Upper lobe of right lung (tissue), 1 donor: ENCODE results near the gene SLC35A4. TPM values are rescaled to one million over a fixed set of nuclear protein-coding genes. Genes with fewer than 3 reads are reported as not detected.

Experiments used
- ATAC-seq: fragments of 200-7000 bp; cut with Tn5 transposase; one replicate; pipeline ENCODE4 v1.9.1; 2020; ENCODE audit warnings: mild to moderate bottlenecking, moderate library complexity
- DNase-seq: peaks from one replicate; pipeline ENCODE4 v3.0.0-alpha.2; 2020
- H3K27ac ChIP-seq: fragments of 200-600 bp; one replicate; pipeline ENCODE4 v1.8.0; 2022
- H3K27me3 ChIP-seq: fragments of 200-600 bp; one replicate; pipeline ENCODE4 v1.8.0; 2022; ENCODE audit warnings: mild to moderate bottlenecking
- H3K36me3 ChIP-seq: fragments of 200-600 bp; one replicate; pipeline ENCODE4 v1.8.0; 2022
- H3K4me1 ChIP-seq: fragments of 200-600 bp; one replicate; pipeline ENCODE4 v1.8.0; 2022
- H3K4me3 ChIP-seq: fragments of 200-600 bp; one replicate; pipeline ENCODE4 v1.8.0; 2022; ENCODE audit warnings: mild to moderate bottlenecking
- H3K9me3 ChIP-seq: fragments of 200-600 bp; one replicate; pipeline ENCODE4 v1.8.0; 2022
- intact Hi-C: fragments of 100-400 bp; cut with DNase I; formaldehyde crosslinking; loops from one replicate; pipeline ENCODE4 v1.11.0; 2022
- total RNA-seq: library from RNA; stranded (reverse); fragmentation: NEBNext Ultra II Directional; extraction: Animal tissue kit (Norgen Biotek cat#: 25700); gene quantifications from one replicate; pipeline ENCODE4 v1.2.1, GENCODE V29; 2021
- TF ChIP-seq, protein P1 (sequence below): fragments of 200-600 bp; IDR thresholded peaks from one replicate; pipeline ENCODE4 v1.8.0; 2022; ENCODE audit warnings: antibody characterized with exemption
- donor health status: DM: no; HTN: yes; CAD: no; lungs with severe emphysema.

Gene SLC35A4
- total RNA-seq, 1 donor from 2014 or later: 89.4 TPM

DNA sequence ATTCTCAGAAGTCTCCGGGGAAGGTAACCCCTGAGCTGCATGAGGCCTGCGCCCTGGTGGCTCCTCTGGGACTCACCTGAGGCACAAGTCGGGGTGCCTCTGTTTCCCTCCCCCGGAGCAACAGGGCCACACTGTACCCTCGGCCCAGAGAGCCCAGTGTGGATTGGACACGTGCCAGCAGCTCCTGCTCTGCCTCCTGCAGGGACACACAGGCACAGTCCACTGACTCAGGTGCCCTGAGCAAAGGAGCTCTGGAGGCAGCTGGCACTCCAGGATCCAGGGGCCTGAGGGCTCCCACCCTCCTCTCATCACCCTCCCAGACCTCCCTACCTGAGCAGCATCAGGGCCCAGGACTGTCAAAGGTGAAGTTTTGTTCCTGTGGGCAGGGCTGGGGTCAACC is 29.5 kb downstream of the SLC35A4 start:
- intact Hi-C loops: no loop called here
- H3K27ac ChIP-seq: no peak overlapping the region
- H3K36me3 ChIP-seq: no peaks in the 10 kb centered on the region
- H3K4me3 ChIP-seq: no peak overlapping the region
- TF ChIP-seq, protein P1, sequence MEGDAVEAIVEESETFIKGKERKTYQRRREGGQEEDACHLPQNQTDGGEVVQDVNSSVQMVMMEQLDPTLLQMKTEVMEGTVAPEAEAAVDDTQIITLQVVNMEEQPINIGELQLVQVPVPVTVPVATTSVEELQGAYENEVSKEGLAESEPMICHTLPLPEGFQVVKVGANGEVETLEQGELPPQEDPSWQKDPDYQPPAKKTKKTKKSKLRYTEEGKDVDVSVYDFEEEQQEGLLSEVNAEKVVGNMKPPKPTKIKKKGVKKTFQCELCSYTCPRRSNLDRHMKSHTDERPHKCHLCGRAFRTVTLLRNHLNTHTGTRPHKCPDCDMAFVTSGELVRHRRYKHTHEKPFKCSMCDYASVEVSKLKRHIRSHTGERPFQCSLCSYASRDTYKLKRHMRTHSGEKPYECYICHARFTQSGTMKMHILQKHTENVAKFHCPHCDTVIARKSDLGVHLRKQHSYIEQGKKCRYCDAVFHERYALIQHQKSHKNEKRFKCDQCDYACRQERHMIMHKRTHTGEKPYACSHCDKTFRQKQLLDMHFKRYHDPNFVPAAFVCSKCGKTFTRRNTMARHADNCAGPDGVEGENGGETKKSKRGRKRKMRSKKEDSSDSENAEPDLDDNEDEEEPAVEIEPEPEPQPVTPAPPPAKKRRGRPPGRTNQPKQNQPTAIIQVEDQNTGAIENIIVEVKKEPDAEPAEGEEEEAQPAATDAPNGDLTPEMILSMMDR: no peak
- ATAC-seq (no peak), DNase-seq (peak; percentile 64)
- H3K27me3 ChIP-seq: no peaks in the 10 kb centered on the region
- H3K9me3 ChIP-seq: no peaks in the 10 kb centered on the region
- H3K4me1 ChIP-seq: peaks cover 27% of the 10 kb centered on the region

DNA sequence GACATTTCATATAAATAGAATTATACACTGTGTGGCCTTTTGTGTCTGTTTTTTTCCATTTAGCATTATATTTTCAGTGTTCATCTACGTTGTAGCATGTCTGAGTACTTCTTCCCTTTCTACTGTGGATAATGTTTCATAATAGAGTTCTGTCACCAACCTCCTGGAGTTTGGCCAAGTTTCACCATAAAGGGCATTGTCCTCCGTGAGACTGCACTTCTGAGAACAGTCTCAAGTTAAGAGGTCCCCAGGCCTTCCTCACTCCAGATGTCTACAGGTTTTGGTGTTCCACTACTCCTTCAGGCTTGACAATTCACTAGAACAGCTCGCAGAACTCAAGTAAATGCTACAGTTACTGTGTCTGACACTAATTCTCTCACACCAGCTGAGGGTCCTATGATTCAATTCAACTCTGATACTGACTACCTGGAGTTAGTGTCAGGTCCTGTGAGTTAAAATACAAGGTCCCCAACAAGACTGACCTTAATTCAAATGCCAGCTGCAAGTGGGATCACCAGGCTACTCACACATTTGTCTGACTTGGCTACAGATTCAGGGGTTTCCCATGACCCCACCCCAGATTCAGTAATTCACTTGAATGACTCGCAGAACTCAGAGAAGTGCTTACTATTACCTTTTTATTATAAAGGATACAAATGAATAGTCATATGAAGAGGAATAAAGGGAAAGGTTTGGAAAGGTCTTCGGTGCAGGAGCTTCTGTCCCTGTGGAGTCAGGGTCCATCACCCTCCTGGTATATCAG is 31.1 kb downstream of the SLC35A4 start:
- Histone ChIP-seq H3K27ac (peak overlapping the region; percentile 20), H3K9me3 (no peaks in the 10 kb centered on the region), H3K36me3 (no peaks in the 10 kb centered on the region), H3K4me3 (no peak overlapping the region), H3K27me3 (no peaks in the 10 kb centered on the region), H3K4me1 (peaks cover 20% of the 10 kb centered on the region)
- TF ChIP-seq, protein P1: no peak
- intact Hi-C loops: no loop called here
- peak; percentile 81 for ATAC-seq
- DNase-seq: no peak

DNA sequence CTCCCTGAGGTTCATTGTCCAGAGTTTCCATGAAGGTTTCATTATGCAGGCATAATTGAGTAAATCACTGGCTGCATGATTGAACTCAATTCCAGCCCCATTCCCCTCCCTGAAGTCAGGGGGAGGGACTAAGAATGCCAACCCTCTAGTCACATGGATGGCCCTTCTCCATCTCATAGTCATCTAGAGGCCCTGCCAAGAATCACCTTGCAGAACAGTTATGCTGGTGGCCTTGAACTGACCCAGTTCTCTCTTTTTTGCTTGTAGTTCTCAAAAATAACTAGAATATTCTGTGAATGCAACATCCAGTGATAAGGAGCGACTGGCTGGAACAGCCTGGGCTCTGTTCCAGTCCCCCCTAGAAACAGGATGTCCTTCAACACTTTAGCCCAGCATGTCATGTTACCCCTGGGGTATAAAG is 31.7 kb downstream of the SLC35A4 start:
- Histone ChIP-seq H3K4me1 (peaks cover 20% of the 10 kb centered on the region), H3K9me3 (no peaks in the 10 kb centered on the region), H3K27me3 (no peaks in the 10 kb centered on the region), H3K4me3 (no peak overlapping the region), H3K27ac (no peak overlapping the region), H3K36me3 (no peaks in the 10 kb centered on the region)
- peak; percentile 46 for ATAC-seq
- no peak for DNase-seq
- intact Hi-C loops: no loop called here
- TF ChIP-seq, protein P1: no peak

DNA sequence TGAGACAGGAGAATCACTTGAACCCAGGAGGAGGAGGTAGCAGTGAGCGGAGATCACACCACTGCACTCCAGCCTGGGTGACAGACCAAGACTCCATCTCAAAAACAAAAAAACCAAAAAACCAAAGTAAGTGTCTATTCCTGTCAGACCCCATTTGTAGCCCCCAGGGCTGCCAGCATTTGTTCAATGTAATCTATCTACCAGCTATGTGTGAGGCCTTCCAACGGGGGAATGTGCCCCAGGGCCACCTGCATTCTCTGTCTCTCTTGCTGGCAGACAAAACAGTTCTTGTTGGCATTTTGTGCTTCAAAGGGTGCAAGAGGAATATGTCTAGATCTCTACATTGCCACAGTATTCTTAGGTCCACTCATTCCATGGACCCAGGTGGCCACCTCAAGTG is 34.2 kb downstream of the SLC35A4 start:
- Histone ChIP-seq H3K36me3 (no peaks in the 10 kb centered on the region), H3K27me3 (no peaks in the 10 kb centered on the region), H3K9me3 (no peaks in the 10 kb centered on the region), H3K27ac (no peak overlapping the region), H3K4me3 (no peak overlapping the region), H3K4me1 (peaks cover 20% of the 10 kb centered on the region)
- TF ChIP-seq, protein P1: no peak
- DNase-seq: no peak
- no peak for ATAC-seq
- intact Hi-C loops: no loop called here

DNA sequence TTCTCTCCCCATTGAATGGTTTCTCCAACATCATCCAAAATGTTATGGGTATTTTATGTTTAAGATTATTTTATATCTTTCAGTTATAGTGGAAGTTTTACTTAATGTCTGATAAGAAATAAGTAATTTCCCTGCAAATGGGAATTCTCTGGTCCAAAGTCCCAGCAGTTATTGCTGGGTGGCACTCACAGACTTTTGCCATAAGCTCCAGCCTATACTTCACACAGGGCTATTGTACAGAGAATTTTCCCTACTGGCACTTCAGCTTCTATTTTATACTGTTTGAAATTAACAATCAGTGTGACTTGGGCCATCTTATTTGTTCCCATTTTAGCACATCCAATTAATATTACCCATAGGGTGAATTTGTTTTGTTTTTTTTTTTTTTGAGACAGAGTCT is 35.5 kb downstream of the SLC35A4 start:
- Histone ChIP-seq H3K36me3 (no peaks in the 10 kb centered on the region), H3K9me3 (no peaks in the 10 kb centered on the region), H3K4me3 (no peak overlapping the region), H3K4me1 (peaks cover 16% of the 10 kb centered on the region), H3K27me3 (no peaks in the 10 kb centered on the region), H3K27ac (no peak overlapping the region)
- no peak for DNase-seq
- TF ChIP-seq, protein P1: no peak
- intact Hi-C loops: no loop called here
- ATAC-seq: no peak
